SU-DHL-6 (cell line): ENCODE data around the gene SLC8A1.

Source experiments
- H2AFZ ChIP-seq: fragments of 200-600 bp; sonication (generic); 2 replicates; pipeline ENCODE4 v1.6.1; 2014; ENCODE audit warnings: low read depth, mild to moderate bottlenecking, moderate library complexity, mixed read lengths, antibody characterized with exemption, low read length; ENCODE audit not compliant: severe bottlenecking
- H3F3A ChIP-seq: fragments of 200-600 bp; shearing (Covaris generic); 2 replicates; pipeline ENCODE4 v1.6.0; 2016; ENCODE audit warnings: antibody characterized with exemption, mild to moderate bottlenecking; ENCODE audit not compliant: insufficient read depth
- H3K27ac ChIP-seq: fragments of 200-600 bp; sonication (generic); 2 replicates; pipeline ENCODE4 v1.5.1; 2016; ENCODE audit warnings: low read depth, mild to moderate bottlenecking, low read length, moderate library complexity, mixed read lengths
- H3K27me3 ChIP-seq: fragments of 200-600 bp; sonication (generic), shearing (Covaris generic); 2 replicates; pipeline ENCODE4 v1.6.0; 2014; ENCODE audit warnings: mild to moderate bottlenecking, low read length
- H3K36me3 ChIP-seq: fragments of 200-600 bp; sonication (generic); 2 replicates; pipeline ENCODE4 v1.6.1; 2014; ENCODE audit warnings: mild to moderate bottlenecking, low read length, mixed read lengths
- H3K4me2 ChIP-seq: fragments of 300-600, 200-600 bp; shearing (Covaris generic), sonication (generic); 2 replicates; pipeline ENCODE4 v1.6.0; 2014; ENCODE audit warnings: low read length, low read depth, mild to moderate bottlenecking; ENCODE audit not compliant: poor library complexity, severe bottlenecking
- H3K4me3 ChIP-seq: fragments of 200-600 bp; sonication (generic); 2 replicates; pipeline ENCODE4 v1.5.1; 2014; ENCODE audit warnings: antibody characterized with exemption, low read length, mild to moderate bottlenecking, mixed read lengths; ENCODE audit not compliant: insufficient read depth, poor library complexity, severe bottlenecking
- H3K79me2 ChIP-seq: fragments of 200-600 bp; sonication (generic); 2 replicates; pipeline ENCODE4 v1.6.1; 2014; ENCODE audit warnings: mild to moderate bottlenecking, low read length, moderate library complexity; ENCODE audit not compliant: insufficient read depth
- H3K9ac ChIP-seq: fragments of 200-600 bp; sonication (generic); 2 replicates; pipeline ENCODE4 v1.7.0; 2014; ENCODE audit warnings: mild to moderate bottlenecking, low read length
- H3K9me2 ChIP-seq: fragments of 200-600 bp; sonication (generic); replicated peaks from 2 replicates; pipeline ENCODE4 v1.6.1; 2014; ENCODE audit warnings: low read length; ENCODE audit not compliant: insufficient read depth
- H3K9me3 ChIP-seq: fragments of 200-600 bp; sonication (generic); 2 replicates; pipeline ENCODE4 v1.6.1; 2014; ENCODE audit warnings: low read length, mixed read lengths; ENCODE audit not compliant: insufficient read depth
- H4K20me1 ChIP-seq: fragments of 200-600 bp; sonication (generic); 2 replicates; pipeline ENCODE4 v1.6.1; 2014; ENCODE audit warnings: low read depth, mild to moderate bottlenecking, antibody characterized with exemption, low read length, moderate library complexity, mixed read lengths
- CTCF ChIP-seq: fragments of 200-600 bp; sonication (generic); IDR thresholded peaks from one replicate; pipeline ENCODE4 v1.5.1; 2017; ENCODE audit warnings: antibody characterized with exemption, mild to moderate bottlenecking, low read length, moderate library complexity; ENCODE audit not compliant: insufficient read depth, poor library complexity, severe bottlenecking
- EZH2phosphoT487 ChIP-seq: fragments of 200-600 bp; sonication (generic), shearing (Covaris generic); conservative IDR thresholded peaks from 2 replicates; pipeline ENCODE4 v1.6.1; 2018; ENCODE audit warnings: mild to moderate bottlenecking, antibody characterized with exemption, low read length, moderate library complexity, mixed read lengths

The SLC8A1 gene

GRCh38 chr2:40317761-40318160 lies 134.1 kb downstream of the SLC8A1 start:
- Histone ChIP-seq H3F3A (no peaks in the 10 kb centered on the region), H3K4me2 (no peak overlapping the region), H3K79me2 (no peaks in the 10 kb centered on the region), H3K27ac (no peak overlapping the region), H3K4me3 (no peak overlapping the region), H3K9me2 (no peaks in the 10 kb centered on the region), H2AFZ (no peak overlapping the region), H3K9me3 (no peaks in the 10 kb centered on the region), H3K9ac (no peak overlapping the region), H4K20me1 (no peaks in the 10 kb centered on the region), H3K36me3 (no peaks in the 10 kb centered on the region), H3K27me3 (no peaks in the 10 kb centered on the region)
- no peak for TF ChIP-seq EZH2phosphoT487
- TF ChIP-seq CTCF: no peak

GRCh38 chr2:40317046-40317445 lies 134.8 kb downstream of the SLC8A1 start:
- H3K9ac ChIP-seq: no peak overlapping the region
- H3K9me2 ChIP-seq: no peaks in the 10 kb centered on the region
- no peak overlapping the region for H3K4me2 ChIP-seq
- no peaks in the 10 kb centered on the region for H3K79me2 ChIP-seq
- no peak overlapping the region for H3K27ac ChIP-seq
- no peaks in the 10 kb centered on the region for H3K36me3 ChIP-seq
- no peaks in the 10 kb centered on the region for H3K27me3 ChIP-seq
- H3F3A ChIP-seq: no peaks in the 10 kb centered on the region
- no peaks in the 10 kb centered on the region for H4K20me1 ChIP-seq
- no peak overlapping the region for H3K4me3 ChIP-seq
- no peak for TF ChIP-seq EZH2phosphoT487
- no peak for TF ChIP-seq CTCF
- H2AFZ ChIP-seq: no peak overlapping the region
- no peaks in the 10 kb centered on the region for H3K9me3 ChIP-seq

DNA sequence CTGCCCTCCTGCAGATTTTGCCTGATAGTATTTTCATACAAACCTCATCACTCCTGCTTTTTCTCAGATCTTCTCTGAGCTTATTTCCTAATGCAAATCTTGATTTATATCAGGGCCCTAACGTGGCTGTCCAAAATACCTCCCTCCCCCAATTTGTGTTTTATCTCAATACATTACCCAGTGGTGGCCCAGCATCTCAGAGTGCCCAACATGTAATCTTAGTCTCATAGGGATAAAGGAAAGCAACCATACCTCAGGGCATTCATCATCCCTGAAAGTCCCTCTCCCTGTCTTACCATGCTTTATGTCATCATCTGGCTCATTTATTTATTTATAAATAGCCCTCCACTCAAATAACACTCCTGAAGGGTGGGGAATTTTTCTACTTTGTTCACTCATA lies 135.3 kb downstream of the SLC8A1 start:
- TF ChIP-seq EZH2phosphoT487 (no peak), CTCF (no peak)
- no peaks in the 10 kb centered on the region for H3K27me3 ChIP-seq
- H3K9ac ChIP-seq: no peak overlapping the region
- no peak overlapping the region for H3K4me2 ChIP-seq
- H3K9me3 ChIP-seq: no peaks in the 10 kb centered on the region
- no peaks in the 10 kb centered on the region for H3F3A ChIP-seq
- H3K4me3 ChIP-seq: no peak overlapping the region
- H3K79me2 ChIP-seq: no peaks in the 10 kb centered on the region
- no peaks in the 10 kb centered on the region for H3K36me3 ChIP-seq
- no peaks in the 10 kb centered on the region for H3K9me2 ChIP-seq
- no peaks in the 10 kb centered on the region for H4K20me1 ChIP-seq
- H2AFZ ChIP-seq: no peak overlapping the region
- H3K27ac ChIP-seq: no peak overlapping the region
